Prostate gland (tissue), 2 donors: ENCODE data around the gene WASHC4. TPM values are rescaled to one million over a fixed set of nuclear protein-coding genes. Genes with fewer than 3 reads are reported as not detected.
"Not testable (repeated sequence)": the region's sequence is repeated elsewhere in the genome, so short reads cannot be mapped to it uniquely, and the experiment has no call there.

ENCODE experiments used
- DNase-seq: peaks from one replicate; pipeline ENCODE4 v3.0.0-alpha.2; 2019; ENCODE audit warnings: low spot score
- H3K27ac ChIP-seq, 2 donors: fragments of 200-600 bp; sonication (generic); 2 replicates each; pipeline ENCODE4 v1.5.1; 2017 to 2019
- H3K27me3 ChIP-seq: fragments of 200-600 bp; sonication (generic); replicated peaks from 2 replicates; pipeline ENCODE4 v1.5.1; 2019; ENCODE audit not compliant: insufficient read depth
- H3K36me3 ChIP-seq, 2 donors: fragments of 200-600 bp; sonication (generic); 1 replicate in 1 of 2; 2 replicates in 1 of 2; pipeline versions ENCODE4 v1.5.1 to v1.8.1; 2017 to 2019
- H3K4me1 ChIP-seq: fragments of 200-600 bp; sonication (generic); replicated peaks from 2 replicates; pipeline ENCODE4 v1.5.1; 2019
- H3K4me3 ChIP-seq, 2 donors: fragments of 200-600 bp; sonication (generic); 2 replicates each; pipeline ENCODE4 v1.5.1; 2017 to 2019
- H3K9me3 ChIP-seq: fragments of 200-600 bp; sonication (generic); 2 replicates; pipeline ENCODE4 v1.5.1; 2017
- CTCF ChIP-seq, 4 experiments: fragments of 200-600 bp in 2 of 4; fragments of 450-650 bp in 2 of 4; sonication (generic) in 2 of 4; IDR thresholded peaks; 1 replicate in 3 of 4; 2 replicates in 1 of 4; pipeline ENCODE4 v1.5.1; 2016 to 2019; ENCODE audit warnings: antibody characterized with exemption in 4 of 4, mild to moderate bottlenecking in 2 of 4, moderate library complexity in 2 of 4
- POLR2A ChIP-seq: fragments of 450-650 bp; IDR thresholded peaks from one replicate; pipeline ENCODE4 v1.6.1; 2016; ENCODE audit warnings: antibody characterized with exemption, mild to moderate bottlenecking
- POLR2AphosphoS5 ChIP-seq: sonication (generic); formaldehyde crosslinking; IDR thresholded peaks from one replicate; pipeline ENCODE4 v1.6.1; 2017; ENCODE audit warnings: antibody characterized with exemption
- WGBS: methylation state at CpG from one replicate; pipeline ENCODE4 v1.1.5; 2018; 5-methylcytosine and 5-hydroxymethylcytosine counted together
- intact Hi-C: fragments of 100-400 bp; cut with DNase I; formaldehyde crosslinking; loops from one replicate; pipeline ENCODE4 v1.14.2; 2022
- total RNA-seq, 2 donors: library from RNA; depleted of rRNA; stranded (reverse); fragments of >200 nt; gene quantifications; one replicate each; pipeline ENCODE4 v1.1.0, GENCODE V29; 2016

WASHC4 gene
- total RNA-seq, 2 donors from 2014 or later = 30.6 to 31.2 TPM

- intact Hi-C loops = no loop called here
- no peaks in the 10 kb centered on the region for H3K9me3 ChIP-seq
- no peaks in the 10 kb centered on the region for H3K27me3 ChIP-seq
- H3K4me3 ChIP-seq = no peak overlapping the region
- no peak overlapping the region for H3K27ac ChIP-seq
- DNase-seq = no peak
- TF ChIP-seq POLR2AphosphoS5 (no peak), CTCF (IDR thresholded peaks at IDR 0.05) (no peak), POLR2A (no peak)
- no peaks in the 10 kb centered on the region for H3K4me1 ChIP-seq
- no peaks in the 10 kb centered on the region for H3K36me3 ChIP-seq
- 81% methylated on average over 6 of the region's 6 CpGs for WGBS
These were observed 22.0 kb upstream of the WASHC4 start for GRCh38 chr12:105085501-105085900.

GRCh38 chr12:105089817-105090216 lies 17.7 kb upstream of the WASHC4 start:
- intact Hi-C loops = no loop called here
- no peaks in the 10 kb centered on the region for H3K9me3 ChIP-seq
- TF ChIP-seq POLR2AphosphoS5 = no peak
- TF ChIP-seq POLR2A = no peak
- TF ChIP-seq CTCF (IDR thresholded peaks at IDR 0.05) = no peak
- DNase-seq = no peak
- no peaks in the 10 kb centered on the region for H3K4me1 ChIP-seq
- H3K36me3 ChIP-seq = no peaks in the 10 kb centered on the region
- no peak overlapping the region for H3K4me3 ChIP-seq
- WGBS = 97% methylated on average over 3 of the region's 3 CpGs
- no peaks in the 10 kb centered on the region for H3K27me3 ChIP-seq
- no peak overlapping the region for H3K27ac ChIP-seq

DNA sequence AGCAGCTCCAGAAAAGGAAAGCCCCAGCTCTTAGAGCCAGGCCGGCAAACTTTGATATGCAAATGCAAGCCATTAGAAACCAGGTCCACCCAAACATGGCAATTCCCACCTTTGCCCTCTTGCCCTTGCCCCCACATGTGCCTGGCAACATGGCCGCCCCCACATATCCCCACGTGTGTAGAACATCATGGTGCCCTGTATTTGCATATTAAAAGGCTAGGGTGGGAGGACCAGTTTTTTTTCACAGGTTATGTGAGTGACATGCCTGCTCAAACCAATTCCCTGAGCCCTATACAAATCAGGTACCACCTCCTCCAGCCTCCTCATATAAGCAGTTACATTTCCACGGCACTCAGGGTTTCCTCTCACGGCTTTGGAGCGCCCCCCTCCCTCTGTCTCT lies 17.2 kb upstream of the WASHC4 start:
- H3K4me1 ChIP-seq = no peaks in the 10 kb centered on the region
- TF ChIP-seq POLR2AphosphoS5 (no peak), POLR2A (no peak), CTCF (IDR thresholded peaks at IDR 0.05) (no peak)
- WGBS = 87% methylated on average over 6 of the region's 6 CpGs
- H3K4me3 ChIP-seq = no peak overlapping the region
- no peaks in the 10 kb centered on the region for H3K36me3 ChIP-seq
- intact Hi-C loops = no loop called here
- no peaks in the 10 kb centered on the region for H3K27me3 ChIP-seq
- DNase-seq = no peak
- no peak overlapping the region for H3K27ac ChIP-seq
- no peaks in the 10 kb centered on the region for H3K9me3 ChIP-seq

DNA sequence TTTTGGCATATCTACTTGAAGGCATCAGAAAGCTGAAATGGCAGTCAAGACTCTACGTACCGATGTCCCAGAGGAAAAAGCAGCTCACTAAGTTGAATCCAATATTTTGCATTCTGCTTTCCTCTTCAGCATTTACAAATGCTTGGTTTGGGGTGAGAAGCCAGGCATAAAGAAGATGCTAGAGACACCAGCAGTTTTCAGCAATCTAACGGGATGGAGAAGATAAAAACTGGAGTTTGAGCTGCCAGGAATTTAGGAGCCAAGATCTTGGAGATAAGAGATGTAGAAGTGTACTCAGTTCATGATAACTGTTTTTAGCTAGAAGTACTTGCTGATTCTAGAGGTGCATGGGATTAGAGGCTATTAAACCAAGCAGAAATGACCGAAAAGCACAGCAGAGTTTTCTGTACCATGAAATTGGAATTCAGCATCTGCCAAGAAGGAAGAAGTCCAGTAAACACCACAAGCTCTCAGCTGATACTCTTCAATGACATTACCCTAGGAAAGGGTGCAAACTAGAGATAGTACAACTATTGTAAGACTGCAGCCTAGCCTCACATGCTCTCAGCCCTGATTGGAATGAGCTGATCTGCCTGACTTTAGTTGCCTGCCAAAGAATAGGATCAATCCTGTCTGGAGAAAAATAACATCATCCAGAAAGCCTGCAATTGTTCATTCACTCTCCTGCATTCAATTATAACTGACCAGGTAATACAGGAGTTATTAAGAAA lies 15.9 kb upstream of the WASHC4 start:
- Histone ChIP-seq H3K36me3 (no peaks in the 10 kb centered on the region), H3K4me1 (no peaks in the 10 kb centered on the region), H3K27ac (peak overlapping the region; percentile 8 to 23), H3K4me3 (peak overlapping the region in 1 of 2 donors; percentile 28), H3K9me3 (no peaks in the 10 kb centered on the region), H3K27me3 (no peaks in the 10 kb centered on the region)
- no peak for TF ChIP-seq POLR2AphosphoS5
- no peak for TF ChIP-seq CTCF (IDR thresholded peaks at IDR 0.05)
- no peak for TF ChIP-seq POLR2A
- intact Hi-C loops = no loop called here
- DNase-seq = no peak
- WGBS = 38% methylated on average over 4 of the region's 4 CpGs

- intact Hi-C loops = no loop called here
- H3K4me3 ChIP-seq = peak overlapping the region in 1 of 2 donors; percentile 28
- peak overlapping the region; percentile 8 to 23 for H3K27ac ChIP-seq
- DNase-seq = peak; percentile 60
- peak in 2 of 4 experiments; percentile 25 to 38 for TF ChIP-seq CTCF (IDR thresholded peaks at IDR 0.05)
- peak; percentile 21 for TF ChIP-seq POLR2A
- TF ChIP-seq POLR2AphosphoS5 = peak; percentile 45
- no peaks in the 10 kb centered on the region for H3K9me3 ChIP-seq
- H3K27me3 ChIP-seq = no peaks in the 10 kb centered on the region
- H3K36me3 ChIP-seq = no peaks in the 10 kb centered on the region
- H3K4me1 ChIP-seq = no peaks in the 10 kb centered on the region
- WGBS = 21% methylated on average over 13 of the region's 13 CpGs
These were observed 15.2 kb upstream of the WASHC4 start for GRCh38 chr12:105092336-105092735.

GRCh38 chr12:105095338-105095737 lies 12.2 kb upstream of the WASHC4 start:
- H3K27me3 ChIP-seq, H3K36me3 ChIP-seq, H3K4me1 ChIP-seq, H3K27ac ChIP-seq, H3K9me3 ChIP-seq, intact Hi-C loops, H3K4me3 ChIP-seq, DNase-seq: not testable (repeated sequence)
- WGBS = 78% methylated on average over 5 of the region's 5 CpGs
